Vagina (tissue), 2 donors: ENCODE results near the gene ADAMTS14. TPM values are rescaled to one million over a fixed set of nuclear protein-coding genes. Genes with fewer than 3 reads are reported as not detected.

ENCODE experiments used
- DNase-seq, 2 donors: peaks; one replicate each; pipeline ENCODE4 v3.0.0-alpha.2; 2017; ENCODE audit errors: extremely low spot score in 2 of 2
- H3K27ac ChIP-seq: fragments of 200-600 bp; sonication (generic); one replicate; pipeline ENCODE4 v1.5.1; 2019
- H3K27me3 ChIP-seq: fragments of 200-600 bp; sonication (generic); one replicate; pipeline ENCODE4 v1.5.1; 2019
- H3K36me3 ChIP-seq, 2 donors: fragments of 200-600 bp; sonication (generic); one replicate each; pipeline ENCODE4 v1.5.1; 2017 to 2019
- H3K4me1 ChIP-seq: fragments of 200-600 bp; sonication (generic); one replicate; pipeline ENCODE4 v1.5.1; 2019
- H3K4me3 ChIP-seq, 2 donors: fragments of 200-600 bp; sonication (generic); 1 replicate in 1 of 2; 2 replicates in 1 of 2; pipeline ENCODE4 v1.5.1; 2016 to 2019
- H3K9me3 ChIP-seq: fragments of 200-600 bp; sonication (generic); one replicate; pipeline ENCODE4 v1.5.1; 2019
- CTCF ChIP-seq, 3 experiments: fragments of 450-650 bp in 2 of 3; fragments of 200-600 bp in 1 of 3; sonication (generic) in 1 of 3; IDR thresholded peaks; one replicate each; pipeline ENCODE4 v1.5.1; 2017 to 2019; ENCODE audit warnings: antibody characterized with exemption in 3 of 3, mild to moderate bottlenecking in 2 of 3, moderate library complexity in 2 of 3
- POLR2A ChIP-seq, 2 donors: fragments of 450-650 bp; IDR thresholded peaks; one replicate each; pipeline ENCODE4 v1.6.1; 2017; ENCODE audit warnings: antibody characterized with exemption in 2 of 2, mild to moderate bottlenecking in 2 of 2, moderate library complexity in 2 of 2
- POLR2AphosphoS5 ChIP-seq, 2 donors: sonication (generic); formaldehyde crosslinking; IDR thresholded peaks; one replicate each; pipeline ENCODE4 v1.9.0; 2017; ENCODE audit warnings: antibody characterized with exemption in 2 of 2, mild to moderate bottlenecking in 2 of 2, low read depth in 1 of 2; ENCODE audit not compliant: insufficient read depth in 1 of 2
- intact Hi-C: fragments of 100-400 bp; cut with DNase I; formaldehyde crosslinking; loops from one replicate; pipeline ENCODE4 v1.15.1; 2023
- total RNA-seq: library from RNA; depleted of rRNA; stranded (reverse); fragments of >200 nt; gene quantifications from one replicate; pipeline ENCODE4 v1.2.3, GENCODE V29; 2016

ADAMTS14 gene
- total RNA-seq, 1 donor from 2014 or later: not detected

GRCh38 chr10:70804421-70804808 lies 132.1 kb downstream of the ADAMTS14 start:
- H3K27ac ChIP-seq: no peak overlapping the region

GRCh38 chr10:70805619-70806215 lies 133.4 kb downstream of the ADAMTS14 start:
- no peak for TF ChIP-seq POLR2A (IDR thresholded peaks at IDR 0.05)
- no peak for TF ChIP-seq POLR2AphosphoS5 (IDR thresholded peaks at IDR 0.05; ENCODE audit: insufficient read depth in 1 of 2, low read depth in 1 of 2)
- TF ChIP-seq CTCF (IDR thresholded peaks at IDR 0.05): no peak
- Histone ChIP-seq H3K4me3 (no peak overlapping the region), H3K4me1 (no peaks in the 10 kb centered on the region), H3K27me3 (no peaks in the 10 kb centered on the region), H3K27ac (no peak overlapping the region), H3K9me3 (no peaks in the 10 kb centered on the region), H3K36me3 (no peaks in the 10 kb centered on the region)
- intact Hi-C loops: no loop called here
- no peak for DNase-seq

More at GRCh38 chr10:70804421-70804808, 132.1 kb downstream of the ADAMTS14 start:
- H3K36me3 ChIP-seq: no peaks in the 10 kb centered on the region
- TF ChIP-seq POLR2AphosphoS5 (IDR thresholded peaks at IDR 0.05; ENCODE audit: insufficient read depth in 1 of 2, low read depth in 1 of 2): peak in 1 of 2 donors; percentile 35
- TF ChIP-seq CTCF (IDR thresholded peaks at IDR 0.05): no peak
- peak in 1 of 2 donors; percentile 20 for DNase-seq
- no peaks in the 10 kb centered on the region for H3K4me1 ChIP-seq
- H3K4me3 ChIP-seq: no peak overlapping the region
- no peaks in the 10 kb centered on the region for H3K9me3 ChIP-seq
- intact Hi-C loops: no loop called here
- no peaks in the 10 kb centered on the region for H3K27me3 ChIP-seq

- intact Hi-C loops: no loop called here
- H3K4me3 ChIP-seq: no peak overlapping the region
- DNase-seq: no peak
- no peaks in the 10 kb centered on the region for H3K9me3 ChIP-seq
- H3K27me3 ChIP-seq: no peaks in the 10 kb centered on the region
- no peaks in the 10 kb centered on the region for H3K36me3 ChIP-seq
- no peaks in the 10 kb centered on the region for H3K4me1 ChIP-seq
- no peak overlapping the region for H3K27ac ChIP-seq
- TF ChIP-seq POLR2AphosphoS5 (IDR thresholded peaks at IDR 0.05; ENCODE audit: insufficient read depth in 1 of 2, low read depth in 1 of 2): no peak
- TF ChIP-seq CTCF (IDR thresholded peaks at IDR 0.05): no peak
- no peak for TF ChIP-seq POLR2A (IDR thresholded peaks at IDR 0.05)
Observed at GRCh38 chr10:70806841-70807240, 134.5 kb downstream of the ADAMTS14 start.

- intact Hi-C loops: no loop called here
Observed at GRCh38 chr10:70807556-70807955, 135.2 kb downstream of the ADAMTS14 start.

More at GRCh38 chr10:70807556-70807955, 135.2 kb downstream of the ADAMTS14 start:
- TF ChIP-seq CTCF (IDR thresholded peaks at IDR 0.05) (no peak), POLR2AphosphoS5 (IDR thresholded peaks at IDR 0.05; ENCODE audit: insufficient read depth in 1 of 2, low read depth in 1 of 2) (no peak), POLR2A (IDR thresholded peaks at IDR 0.05) (no peak)
- DNase-seq: no peak
- H3K4me3 ChIP-seq: no peak overlapping the region
- H3K27ac ChIP-seq: no peak overlapping the region
- no peaks in the 10 kb centered on the region for H3K27me3 ChIP-seq
- no peaks in the 10 kb centered on the region for H3K4me1 ChIP-seq
- no peaks in the 10 kb centered on the region for H3K36me3 ChIP-seq
- H3K9me3 ChIP-seq: no peaks in the 10 kb centered on the region
